A549 (cell line): Measurements from ENCODE around the gene TBX6.
"Not testable (repeated sequence)": the region's sequence is repeated elsewhere in the genome, so short reads cannot be mapped to it uniquely, and the experiment has no call there.

Experiments used
- PHF8 ChIP-seq: fragments of 200-600 bp; sonication (generic); IDR thresholded peaks from 2 replicates; pipeline ENCODE4 v1.6.1; 2016; ENCODE audit warnings: low read depth, mild to moderate bottlenecking, antibody characterized with exemption, moderate library complexity, borderline replicate concordance
- POLR2A ChIP-seq: IDR thresholded peaks from 2 replicates; pipeline ENCODE4 v1.6.1; 2012; ENCODE audit warnings: mild to moderate bottlenecking, low read length
- RCOR1 ChIP-seq: fragments of 150-350 bp; IDR thresholded peaks from 2 replicates; pipeline ENCODE4 v1.6.1; 2014; ENCODE audit warnings: antibody characterized with exemption, low read length, low read depth
- TF ChIP-seq, protein P1 (sequence below): fragments of >200 bp; sonication (Bioruptor Twin); formaldehyde crosslinking; IDR thresholded peaks from 3 replicates; pipeline ENCODE4 v1.5.1; 2016

DNA sequence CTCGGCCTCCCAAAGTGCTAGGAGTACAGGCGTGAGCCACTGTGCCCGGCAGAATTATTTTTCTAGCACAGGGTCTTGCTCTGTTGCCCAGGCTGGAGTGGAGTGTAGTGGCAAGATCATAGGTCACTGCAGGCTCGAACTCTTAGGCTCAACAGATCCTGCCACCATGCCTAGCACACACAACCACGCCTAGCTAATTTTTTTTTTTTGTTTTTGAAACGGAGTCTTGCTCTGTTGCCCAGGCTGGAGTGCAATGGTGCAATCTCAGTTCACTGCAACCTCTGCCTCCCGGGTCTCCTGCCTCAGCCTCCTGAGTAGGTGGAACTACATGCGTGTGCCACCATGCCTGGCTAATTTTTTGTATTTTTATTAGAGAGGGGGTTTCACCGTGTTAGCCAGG is 34.0 kb upstream of the TBX6 start:
- TF ChIP-seq RCOR1, POLR2A, PHF8: not testable (repeated sequence)
- TF ChIP-seq, protein P1, sequence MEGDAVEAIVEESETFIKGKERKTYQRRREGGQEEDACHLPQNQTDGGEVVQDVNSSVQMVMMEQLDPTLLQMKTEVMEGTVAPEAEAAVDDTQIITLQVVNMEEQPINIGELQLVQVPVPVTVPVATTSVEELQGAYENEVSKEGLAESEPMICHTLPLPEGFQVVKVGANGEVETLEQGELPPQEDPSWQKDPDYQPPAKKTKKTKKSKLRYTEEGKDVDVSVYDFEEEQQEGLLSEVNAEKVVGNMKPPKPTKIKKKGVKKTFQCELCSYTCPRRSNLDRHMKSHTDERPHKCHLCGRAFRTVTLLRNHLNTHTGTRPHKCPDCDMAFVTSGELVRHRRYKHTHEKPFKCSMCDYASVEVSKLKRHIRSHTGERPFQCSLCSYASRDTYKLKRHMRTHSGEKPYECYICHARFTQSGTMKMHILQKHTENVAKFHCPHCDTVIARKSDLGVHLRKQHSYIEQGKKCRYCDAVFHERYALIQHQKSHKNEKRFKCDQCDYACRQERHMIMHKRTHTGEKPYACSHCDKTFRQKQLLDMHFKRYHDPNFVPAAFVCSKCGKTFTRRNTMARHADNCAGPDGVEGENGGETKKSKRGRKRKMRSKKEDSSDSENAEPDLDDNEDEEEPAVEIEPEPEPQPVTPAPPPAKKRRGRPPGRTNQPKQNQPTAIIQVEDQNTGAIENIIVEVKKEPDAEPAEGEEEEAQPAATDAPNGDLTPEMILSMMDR, result not testable (repeated sequence)
